Upper lobe of right lung (tissue), 1 donor: ENCODE results near the gene NCOR2. TPM values are rescaled to one million over a fixed set of nuclear protein-coding genes. Genes with fewer than 3 reads are reported as not detected.

Source experiments
- ATAC-seq: fragments of 200-7000 bp; cut with Tn5 transposase; one replicate; pipeline ENCODE4 v1.9.1; 2020; ENCODE audit warnings: mild to moderate bottlenecking, moderate library complexity
- DNase-seq: peaks from one replicate; pipeline ENCODE4 v3.0.0-alpha.2; 2020
- H3K27ac ChIP-seq: fragments of 200-600 bp; one replicate; pipeline ENCODE4 v1.8.0; 2022
- H3K27me3 ChIP-seq: fragments of 200-600 bp; one replicate; pipeline ENCODE4 v1.8.0; 2022; ENCODE audit warnings: mild to moderate bottlenecking
- H3K36me3 ChIP-seq: fragments of 200-600 bp; one replicate; pipeline ENCODE4 v1.8.0; 2022
- H3K4me1 ChIP-seq: fragments of 200-600 bp; one replicate; pipeline ENCODE4 v1.8.0; 2022
- H3K4me3 ChIP-seq: fragments of 200-600 bp; one replicate; pipeline ENCODE4 v1.8.0; 2022; ENCODE audit warnings: mild to moderate bottlenecking
- H3K9me3 ChIP-seq: fragments of 200-600 bp; one replicate; pipeline ENCODE4 v1.8.0; 2022
- CTCF ChIP-seq: fragments of 200-600 bp; IDR thresholded peaks from one replicate; pipeline ENCODE4 v1.8.0; 2022; ENCODE audit warnings: antibody characterized with exemption
- intact Hi-C: fragments of 100-400 bp; cut with DNase I; formaldehyde crosslinking; loops from one replicate; pipeline ENCODE4 v1.11.0; 2022
- total RNA-seq: library from RNA; stranded (reverse); fragmentation: NEBNext Ultra II Directional; extraction: Animal tissue kit (Norgen Biotek cat#: 25700); gene quantifications from one replicate; pipeline ENCODE4 v1.2.1, GENCODE V29; 2021
- donor health status: DM: no; HTN: yes; CAD: no; lungs with severe emphysema.

The NCOR2 gene
- total RNA-seq, 1 donor from 2014 or later: 336 TPM

- intact Hi-C loops: loop anchor here (10.0 kb wide), 1 partner anchor 201 kb away; no protein-coding TSS in a partner anchor
- H3K4me1 ChIP-seq: peaks cover 51% of the 10 kb centered on the region
- ATAC-seq (no peak), DNase-seq (no peak)
- H3K36me3 ChIP-seq: no peaks in the 10 kb centered on the region
- H3K4me3 ChIP-seq: no peak overlapping the region
- no peaks in the 10 kb centered on the region for H3K27me3 ChIP-seq
- H3K9me3 ChIP-seq: no peaks in the 10 kb centered on the region
- TF ChIP-seq CTCF: no peak
- H3K27ac ChIP-seq: no peak overlapping the region
Observed at GRCh38 chr12:124563401-124563800, 4.0 kb downstream of the NCOR2 start.

GRCh38 chr12:124562796-124563181 lies 4.6 kb downstream of the NCOR2 start:
- no peaks in the 10 kb centered on the region for H3K27me3 ChIP-seq
- ATAC-seq: no peak
- no peaks in the 10 kb centered on the region for H3K36me3 ChIP-seq
- TF ChIP-seq CTCF: no peak
- intact Hi-C loops: loop anchor here (10.0 kb wide), 1 partner anchor 202 kb away; no protein-coding TSS in a partner anchor
- peaks cover 46% of the 10 kb centered on the region for H3K4me1 ChIP-seq
- DNase-seq: no peak
- H3K27ac ChIP-seq: no peak overlapping the region
- H3K4me3 ChIP-seq: no peak overlapping the region
- H3K9me3 ChIP-seq: no peaks in the 10 kb centered on the region

GRCh38 chr12:124562018-124562795 lies 5.2 kb downstream of the NCOR2 start:
- Histone ChIP-seq H3K27ac (no peak overlapping the region), H3K27me3 (no peaks in the 10 kb centered on the region), H3K36me3 (no peaks in the 10 kb centered on the region), H3K4me1 (peaks cover 47% of the 10 kb centered on the region), H3K9me3 (no peaks in the 10 kb centered on the region), H3K4me3 (no peak overlapping the region)
- intact Hi-C loops: loop anchor here (10.0 kb wide), 1 partner anchor 203 kb away; no protein-coding TSS in a partner anchor
- no peak for TF ChIP-seq CTCF
- DNase-seq (no peak), ATAC-seq (no peak)

GRCh38 chr12:124561231-124561630 lies 6.2 kb downstream of the NCOR2 start:
- DNase-seq (no peak), ATAC-seq (no peak)
- Histone ChIP-seq H3K4me1 (peaks cover 48% of the 10 kb centered on the region), H3K9me3 (no peaks in the 10 kb centered on the region), H3K27me3 (no peaks in the 10 kb centered on the region), H3K27ac (no peak overlapping the region), H3K36me3 (no peaks in the 10 kb centered on the region), H3K4me3 (no peak overlapping the region)
- TF ChIP-seq CTCF: no peak
- intact Hi-C loops: loop anchor here (10.0 kb wide), 1 partner anchor 204 kb away; no protein-coding TSS in a partner anchor

- DNase-seq (no peak), ATAC-seq (no peak)
- Histone ChIP-seq H3K27me3 (no peaks in the 10 kb centered on the region), H3K36me3 (no peaks in the 10 kb centered on the region), H3K4me1 (peaks cover 52% of the 10 kb centered on the region), H3K27ac (no peak overlapping the region), H3K4me3 (no peak overlapping the region), H3K9me3 (no peaks in the 10 kb centered on the region)
- intact Hi-C loops: loop anchor here (10.0 kb wide), 1 partner anchor 204 kb away; no protein-coding TSS in a partner anchor
- no peak for TF ChIP-seq CTCF
Observed at GRCh38 chr12:124560146-124560890, 7.1 kb downstream of the NCOR2 start.
